Stimulated activated naive CD8-positive, alpha-beta T cell treated with anti-CD3 and anti-CD28 coated beads, Interleukin-15, amount 100 ng/mL, for 72 hours (primary cell): ENCODE measurements around the gene GPT2.
"Not testable (repeated sequence)": the region's sequence is repeated elsewhere in the genome, so short reads cannot be mapped to it uniquely, and the experiment has no call there.

ENCODE experiments used
- ATAC-seq: fragments of 150-1000 bp; cut with Tn5 transposase; 2 replicates; pipeline ENCODE4 v1.10.0; 2021; ENCODE audit warnings: mild to moderate bottlenecking, moderate library complexity
- DNase-seq, 2 donors: peaks; one replicate each; pipeline ENCODE4 v3.0.0; 2021 to 2022
- H3K27ac Mint-ChIP-seq, 2 donors: one replicate each; pipeline ENCODE4 v1.8.0; 2022; ENCODE audit warnings: mild to moderate bottlenecking in 2 of 2, mixed read lengths in 2 of 2, moderate library complexity in 2 of 2
- H3K27me3 Mint-ChIP-seq: one replicate; pipeline ENCODE4 v1.8.0; 2022; ENCODE audit warnings: mixed read lengths
- H3K4me1 Mint-ChIP-seq: one replicate; pipeline ENCODE4 v1.8.0; 2022; ENCODE audit warnings: mild to moderate bottlenecking, mixed read lengths
- H3K4me3 Mint-ChIP-seq, 2 donors: one replicate each; pipeline ENCODE4 v1.8.0; 2022; ENCODE audit warnings: mild to moderate bottlenecking in 2 of 2, mixed read lengths in 2 of 2, moderate library complexity in 1 of 2
- H3K9me3 Mint-ChIP-seq, 2 donors: one replicate each; pipeline ENCODE4 v1.8.0; 2022; ENCODE audit warnings: mixed read lengths in 2 of 2

The GPT2 gene

GRCh38 chr16:46855389-46855788 is 28.8 kb upstream of the GPT2 start:
- H3K4me3 Mint-ChIP-seq, result no peak overlapping the region

GRCh38 chr16:46857368-46857945 is 26.7 kb upstream of the GPT2 start:
- no peaks in the 10 kb centered on the region for H3K27me3 Mint-ChIP-seq
- no peak for DNase-seq

More at GRCh38 chr16:46855389-46855788, 28.8 kb upstream of the GPT2 start:
- peaks cover 6% of the 10 kb centered on the region for H3K4me1 Mint-ChIP-seq
- H3K27ac Mint-ChIP-seq, result no peak overlapping the region
- no peaks in the 10 kb centered on the region for H3K9me3 Mint-ChIP-seq
- no peaks in the 10 kb centered on the region for H3K27me3 Mint-ChIP-seq
- no peak for ATAC-seq
- DNase-seq, result no peak

DNA sequence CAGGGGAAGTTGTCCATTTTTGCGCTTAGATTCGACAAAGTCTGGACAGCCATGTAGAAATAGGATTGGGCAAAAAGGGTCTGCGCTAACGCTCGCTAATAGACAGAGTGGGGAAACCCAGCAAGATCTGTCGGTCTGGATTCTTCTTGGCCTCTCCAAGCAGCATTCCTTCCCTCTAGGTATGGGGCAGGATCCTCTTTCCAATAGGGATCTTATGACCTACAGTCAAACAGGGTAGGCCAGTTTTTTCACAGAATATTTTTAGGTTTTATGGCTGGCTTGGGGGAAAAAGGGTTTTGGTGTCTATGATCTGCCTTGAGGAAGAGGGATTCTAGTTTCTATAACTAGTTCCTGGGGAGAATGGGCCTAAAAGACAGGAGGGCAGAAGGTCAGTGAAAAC is 26.0 kb upstream of the GPT2 start:
- Mint-ChIP-seq H3K27me3 (no peaks in the 10 kb centered on the region), H3K4me3 (no peak overlapping the region), H3K27ac (no peak overlapping the region), H3K9me3 (peaks cover 0 to 7% of the 10 kb centered on the region in 2 donors), H3K4me1 (peaks cover 14% of the 10 kb centered on the region)
- ATAC-seq (no peak), DNase-seq (no peak)

More at GRCh38 chr16:46857368-46857945, 26.7 kb upstream of the GPT2 start:
- Mint-ChIP-seq H3K9me3 (peaks cover 0 to 2% of the 10 kb centered on the region in 2 donors), H3K4me3 (no peak overlapping the region), H3K4me1 (peaks cover 7% of the 10 kb centered on the region), H3K27ac (no peak overlapping the region)
- ATAC-seq, result no peak

GRCh38 chr16:46859719-46860152 is 24.4 kb upstream of the GPT2 start:
- ATAC-seq, result peak; percentile 64
- H3K27me3 Mint-ChIP-seq, result no peaks in the 10 kb centered on the region
- DNase-seq, result peak in 1 of 2 donors; percentile 14
- H3K9me3 Mint-ChIP-seq, result peaks cover 0 to 7% of the 10 kb centered on the region in 2 donors
- H3K4me3 Mint-ChIP-seq, result no peak overlapping the region
- H3K27ac Mint-ChIP-seq, result no peak overlapping the region
- peaks cover 24% of the 10 kb centered on the region for H3K4me1 Mint-ChIP-seq

DNA sequence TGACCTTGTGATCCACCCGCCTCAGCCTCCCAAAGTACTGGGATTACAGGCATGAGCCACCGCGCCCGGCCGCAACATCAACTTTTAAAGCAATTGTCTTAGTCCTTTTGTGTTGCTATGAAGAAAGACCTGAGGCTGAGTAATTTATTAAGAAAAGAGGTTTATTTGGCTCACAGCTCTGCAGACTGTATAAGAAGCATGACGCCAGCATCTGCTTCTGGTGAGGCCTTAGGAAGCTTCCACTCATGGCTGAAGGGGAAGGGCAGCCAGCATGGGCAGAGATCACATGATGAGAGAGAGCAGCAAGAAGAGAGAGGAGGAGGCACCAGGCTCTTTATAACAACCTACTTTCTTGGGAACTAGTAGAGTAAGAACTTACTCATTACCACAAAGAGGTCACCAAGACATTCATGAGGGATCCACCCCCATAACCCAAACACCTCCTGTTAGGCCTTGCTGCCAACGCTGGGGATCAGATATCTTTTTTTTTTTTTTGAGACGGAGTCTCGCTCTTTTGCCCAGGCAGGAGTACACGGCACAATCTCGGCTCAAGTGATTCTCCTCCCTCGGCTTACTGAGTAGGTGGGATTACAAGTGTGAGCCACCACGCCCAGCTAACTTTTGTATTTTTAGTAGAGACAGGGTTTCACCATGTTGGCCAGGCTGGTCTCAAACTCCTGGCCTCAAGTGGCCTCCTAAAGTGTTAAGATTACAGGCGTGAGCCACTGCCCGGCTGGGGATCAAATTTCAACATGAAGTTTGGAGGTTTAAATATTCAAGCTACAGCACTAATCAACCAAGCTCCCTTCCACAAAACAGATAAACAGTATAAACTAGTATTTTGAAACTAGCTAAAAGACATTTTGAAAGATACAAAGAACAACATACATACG is 21.4 kb upstream of the GPT2 start:
- Mint-ChIP-seq H3K27me3 (no peaks in the 10 kb centered on the region), H3K4me3 (no peak overlapping the region), H3K9me3 (peaks cover 4 to 12% of the 10 kb centered on the region in 2 donors), H3K4me1 (peaks cover 25% of the 10 kb centered on the region), H3K27ac (no peak overlapping the region)
- ATAC-seq (peak; percentile 55), DNase-seq (no peak)

- DNase-seq (no peak), ATAC-seq (no peak)
- peaks cover 4 to 12% of the 10 kb centered on the region in 2 donors for H3K9me3 Mint-ChIP-seq
- H3K4me3 Mint-ChIP-seq, result no peak overlapping the region
- H3K27ac Mint-ChIP-seq, result no peak overlapping the region
- peaks cover 15% of the 10 kb centered on the region for H3K27me3 Mint-ChIP-seq
- H3K4me1 Mint-ChIP-seq, result peaks cover 19% of the 10 kb centered on the region
These were observed 17.9 kb upstream of the GPT2 start for GRCh38 chr16:46866286-46866685.

DNA sequence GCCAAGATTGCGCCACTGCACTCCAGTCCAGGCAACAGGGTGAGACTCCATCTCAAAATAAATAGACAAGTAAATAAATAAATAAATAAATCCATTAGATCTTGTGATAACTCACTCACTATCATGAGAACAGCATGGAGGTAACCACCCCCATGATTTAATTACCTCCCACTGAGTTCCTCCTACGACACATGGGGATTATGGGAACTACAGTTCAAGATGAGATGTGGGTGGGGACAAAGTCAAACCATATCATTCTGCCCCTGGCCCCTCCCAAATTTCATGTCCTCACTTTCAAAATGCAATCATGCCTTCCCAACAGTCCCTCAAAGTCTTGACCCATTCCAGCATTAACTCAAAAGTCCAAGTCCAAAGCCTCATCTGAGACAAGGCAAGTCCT is 16.7 kb upstream of the GPT2 start:
- Mint-ChIP-seq H3K4me1 (peaks cover 17% of the 10 kb centered on the region), H3K27me3 (peaks cover 15% of the 10 kb centered on the region)
- not testable (repeated sequence) for H3K4me3 Mint-ChIP-seq, ATAC-seq, H3K9me3 Mint-ChIP-seq, H3K27ac Mint-ChIP-seq, DNase-seq

DNA sequence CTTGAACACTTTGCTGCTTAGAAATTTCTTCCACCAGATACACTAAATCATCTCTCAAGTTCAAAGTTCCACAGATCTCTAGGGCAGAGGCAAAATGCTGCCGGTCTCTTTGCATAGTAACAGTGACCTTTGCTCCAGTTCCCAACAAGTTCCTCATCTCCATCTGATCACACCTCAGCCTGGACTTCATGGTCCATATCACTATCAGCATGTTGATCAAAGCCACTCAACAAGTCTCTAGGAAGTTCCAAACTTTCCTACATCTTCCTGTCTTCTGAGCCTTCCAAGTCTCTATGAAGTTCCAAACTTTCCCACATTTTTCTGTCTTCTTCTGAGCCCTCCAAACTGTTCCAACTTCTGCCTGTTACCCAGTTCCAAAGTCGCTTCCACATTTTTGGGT is 15.3 kb upstream of the GPT2 start:
- not testable (repeated sequence) for H3K4me3 Mint-ChIP-seq, ATAC-seq, DNase-seq, H3K4me1 Mint-ChIP-seq, H3K9me3 Mint-ChIP-seq
- Mint-ChIP-seq H3K27ac (peak overlapping the region in 1 of 2 donors; percentile 80), H3K27me3 (peaks cover 15% of the 10 kb centered on the region)

- Mint-ChIP-seq H3K9me3 (peaks cover 4 to 5% of the 10 kb centered on the region in 2 donors), H3K4me3 (no peak overlapping the region), H3K27ac (no peak overlapping the region), H3K27me3 (peaks cover 15% of the 10 kb centered on the region), H3K4me1 (no peaks in the 10 kb centered on the region)
- ATAC-seq (no peak), DNase-seq (no peak)
These were observed 12.6 kb upstream of the GPT2 start for GRCh38 chr16:46871597-46871996.

DNA sequence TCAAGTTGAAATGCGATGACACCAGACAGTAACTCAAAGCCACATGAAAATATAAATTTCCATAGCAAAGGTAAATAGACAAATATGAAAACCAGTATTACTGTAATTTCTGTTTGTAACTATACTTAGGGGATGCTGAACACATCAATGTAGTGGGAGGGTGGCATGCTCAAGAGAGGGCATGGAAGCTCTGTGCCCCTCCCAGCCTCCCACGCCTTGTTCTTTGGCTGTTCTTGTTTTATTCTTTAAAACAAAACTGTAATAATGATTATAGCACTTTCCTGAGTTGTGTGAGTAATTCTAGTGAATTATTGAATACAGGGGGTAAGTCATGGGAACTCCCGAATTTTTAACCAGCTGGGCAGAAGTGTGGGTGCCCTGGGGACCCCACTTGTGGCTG is 11.0 kb upstream of the GPT2 start:
- no peaks in the 10 kb centered on the region for H3K9me3 Mint-ChIP-seq
- no peak overlapping the region for H3K4me3 Mint-ChIP-seq
- H3K27me3 Mint-ChIP-seq, result peaks cover 15% of the 10 kb centered on the region
- no peak for ATAC-seq
- DNase-seq, result no peak
- H3K4me1 Mint-ChIP-seq, result no peaks in the 10 kb centered on the region
- H3K27ac Mint-ChIP-seq, result no peak overlapping the region

GRCh38 chr16:46875243-46875642 is 8.9 kb upstream of the GPT2 start:
- Mint-ChIP-seq H3K4me3 (no peak overlapping the region), H3K9me3 (no peaks in the 10 kb centered on the region), H3K27ac (no peak overlapping the region), H3K27me3 (peaks cover 12% of the 10 kb centered on the region), H3K4me1 (peaks cover 2% of the 10 kb centered on the region)
- DNase-seq (no peak), ATAC-seq (no peak)

- Mint-ChIP-seq H3K4me3 (no peak overlapping the region), H3K9me3 (no peaks in the 10 kb centered on the region), H3K27me3 (peaks cover 60% of the 10 kb centered on the region), H3K27ac (peak overlapping the region in 1 of 2 donors; percentile 49), H3K4me1 (peaks cover 35% of the 10 kb centered on the region)
- no peak for ATAC-seq
- no peak for DNase-seq
These were observed 1.7 kb upstream of the GPT2 start for GRCh38 chr16:46882304-46882939.

DNA sequence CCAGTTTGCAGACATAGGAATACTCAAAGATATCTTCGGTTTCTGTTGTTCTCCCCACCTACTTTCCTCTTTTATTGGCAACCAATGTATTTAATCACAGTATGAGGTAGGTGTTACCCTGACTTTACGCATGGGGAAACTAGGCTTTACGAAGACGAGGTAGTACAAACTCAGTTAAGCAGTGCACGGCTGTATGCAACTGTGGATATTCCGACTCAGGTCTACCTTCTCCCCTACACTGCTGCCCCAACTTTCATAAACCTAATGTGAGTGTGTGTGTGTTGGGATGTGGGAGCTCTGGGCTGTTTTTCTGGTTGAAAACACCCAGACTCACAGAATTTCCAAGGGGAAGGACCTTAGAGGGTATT is 1.2 kb upstream of the GPT2 start:
- no peak for ATAC-seq
- Mint-ChIP-seq H3K4me3 (peak overlapping the region; percentile 83 to 92), H3K27me3 (peaks cover 60% of the 10 kb centered on the region), H3K4me1 (peaks cover 35% of the 10 kb centered on the region), H3K27ac (peak overlapping the region; percentile 97 to 100), H3K9me3 (no peaks in the 10 kb centered on the region)
- DNase-seq, result no peak

DNA sequence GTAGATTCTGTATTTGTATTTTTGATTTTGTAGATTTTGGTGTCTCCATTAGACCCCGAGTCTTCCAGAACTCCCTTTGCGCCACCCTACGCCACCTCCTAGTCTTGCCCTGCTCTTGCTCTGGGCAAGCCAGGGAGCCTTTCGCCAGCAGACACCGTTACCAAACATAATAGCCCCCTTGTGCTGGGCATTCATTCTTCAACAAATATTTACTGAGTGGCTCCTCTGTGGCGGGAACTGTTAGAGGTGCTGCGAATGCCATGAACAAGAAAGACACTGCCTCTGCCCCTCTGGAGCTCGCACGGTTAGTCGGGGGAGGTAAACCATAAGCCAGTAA is 841 bp upstream of the GPT2 start:
- H3K9me3 Mint-ChIP-seq, result no peaks in the 10 kb centered on the region
- peaks cover 35% of the 10 kb centered on the region for H3K4me1 Mint-ChIP-seq
- H3K27me3 Mint-ChIP-seq, result peaks cover 60% of the 10 kb centered on the region
- H3K4me3 Mint-ChIP-seq, result peak overlapping the region; percentile 83 to 92
- H3K27ac Mint-ChIP-seq, result peak overlapping the region; percentile 97 to 100
- peak; percentile 1 for ATAC-seq
- DNase-seq, result no peak

GRCh38 chr16:46884513-46885293 is 541 bp downstream of the GPT2 start:
- Mint-ChIP-seq H3K9me3 (no peaks in the 10 kb centered on the region), H3K4me3 (peak overlapping the region; percentile 83 to 92), H3K4me1 (peaks cover 35% of the 10 kb centered on the region), H3K27me3 (peaks cover 53% of the 10 kb centered on the region), H3K27ac (peak overlapping the region in 1 of 2 donors; percentile 55)
- DNase-seq, result peak; percentile 26 to 35
- peak; percentile 16 for ATAC-seq
